Ramos (cell line): ENCODE results near the gene RCOR1.
"Not testable (repeated sequence)": the region's sequence is repeated elsewhere in the genome, so short reads cannot be mapped to it uniquely, and the experiment has no call there.

Source experiments
- in situ Hi-C: fragments of 300-500 bp; cut with MboI; formaldehyde crosslinking; loops from one replicate; pipeline ENCODE4 v1.14.3; 2022; ENCODE audit warnings: low sequenced_read_pairs; ENCODE audit not compliant: unreplicated experiment

RCOR1 gene

GRCh38 chr14:102591944-102592762, at the start of gene RCOR1:
RCOR1 (plus strand) TSS chr14:102592649; CDS start chr14:102592887, 238 bp downstream.
- in situ Hi-C loops = no loop called here

- in situ Hi-C loops = no loop called here
These were observed 48.3 kb upstream of the RCOR1 start for GRCh38 chr14:102544046-102544746.

GRCh38 chr14:102544747-102545460, 47.5 kb upstream of the RCOR1 start:
- in situ Hi-C loops = no loop called here

GRCh38 chr14:102545461-102546265, 46.8 kb upstream of the RCOR1 start:
- in situ Hi-C loops = no loop called here

- in situ Hi-C loops = no loop called here
These were observed 43.7 kb upstream of the RCOR1 start for GRCh38 chr14:102548616-102549240.

DNA sequence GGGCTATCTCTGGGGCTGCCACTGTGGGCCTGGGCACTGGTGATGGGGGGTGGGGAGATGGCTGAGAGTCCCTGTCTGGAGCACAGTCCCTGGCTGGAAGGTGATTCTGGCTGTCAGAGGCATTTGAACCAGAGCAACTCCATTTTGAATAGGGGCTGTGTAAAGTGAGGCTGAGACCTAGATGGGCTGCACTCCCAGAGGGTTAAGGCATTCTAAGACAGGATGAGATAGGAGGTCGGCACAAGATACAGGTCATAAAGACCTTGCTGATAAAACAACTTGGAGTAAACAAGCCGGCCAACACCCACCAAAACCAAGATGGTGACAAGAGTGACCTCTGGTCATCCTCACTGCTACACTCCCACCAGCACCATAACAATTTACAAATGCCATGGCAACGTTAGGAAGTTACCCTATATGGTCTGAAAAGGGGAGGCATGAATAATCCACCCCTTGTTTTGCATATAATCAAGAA, 41.5 kb upstream of the RCOR1 start:
- in situ Hi-C loops = not testable (repeated sequence)

DNA sequence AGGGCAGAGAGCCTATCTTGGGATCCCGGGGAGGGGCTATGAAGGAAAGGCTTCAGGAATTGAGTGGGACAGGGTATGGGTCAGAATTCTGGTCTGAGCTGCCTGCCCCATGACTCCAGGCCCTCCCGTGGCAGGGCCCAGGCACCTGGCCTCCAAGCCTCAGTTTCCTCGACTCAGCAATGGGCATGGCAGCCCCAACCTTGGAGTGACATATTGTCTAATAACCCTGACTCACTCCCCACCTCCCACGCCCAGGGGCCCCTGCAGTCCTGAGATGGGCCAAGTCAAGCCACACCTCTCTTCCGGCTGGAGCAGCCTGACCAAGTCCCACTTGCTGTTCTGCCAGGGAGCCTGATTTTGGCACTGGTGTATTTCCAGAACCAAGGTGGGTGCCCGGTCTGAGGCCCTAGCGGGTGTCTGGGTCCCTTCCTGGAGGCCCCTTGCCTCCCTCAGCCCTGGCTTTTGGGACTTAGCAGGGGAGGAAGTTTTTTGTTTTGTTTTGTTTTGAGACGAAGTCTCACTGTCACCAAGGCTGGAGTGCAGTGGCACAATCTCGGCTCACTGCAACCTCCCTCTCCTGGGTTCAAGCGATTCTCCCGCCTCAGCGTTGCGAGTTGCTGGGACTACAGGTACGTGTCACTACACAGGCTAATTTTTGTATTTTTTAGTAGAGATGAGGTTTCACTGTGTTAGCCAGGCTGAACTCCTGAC, 40.3 kb upstream of the RCOR1 start:
- in situ Hi-C loops = no loop called here

- in situ Hi-C loops = no loop called here
These were observed 37.3 kb upstream of the RCOR1 start for GRCh38 chr14:102554821-102555819.

DNA sequence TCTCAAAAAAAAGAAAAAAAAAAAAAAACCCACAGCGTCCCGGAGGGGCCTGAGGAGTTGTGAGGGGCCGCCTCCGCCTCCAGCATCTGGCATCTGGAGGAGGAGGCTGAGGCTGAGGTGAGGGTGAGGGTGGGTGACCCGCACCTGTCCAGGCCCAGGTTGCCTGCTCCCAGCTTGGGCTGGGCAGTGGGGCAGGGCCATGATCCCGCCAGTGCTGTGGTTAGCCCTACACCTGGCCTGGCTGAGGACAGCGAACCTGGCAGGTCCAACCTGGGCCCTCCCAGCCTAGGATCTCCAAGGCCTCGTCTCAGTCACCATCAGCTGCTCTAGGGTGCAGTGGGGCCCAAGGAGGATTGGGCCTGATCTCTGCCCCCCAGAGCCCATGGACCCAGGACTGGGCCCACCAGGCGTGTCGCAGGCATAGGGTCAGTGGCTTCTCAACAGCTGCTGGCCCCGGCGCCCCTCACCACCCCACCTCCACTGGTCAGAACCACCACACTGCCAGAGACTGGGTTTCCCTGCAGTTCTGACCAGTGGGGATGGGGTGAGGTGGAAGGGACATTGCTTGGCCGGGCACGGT, 36.3 kb upstream of the RCOR1 start:
- in situ Hi-C loops = no loop called here

DNA sequence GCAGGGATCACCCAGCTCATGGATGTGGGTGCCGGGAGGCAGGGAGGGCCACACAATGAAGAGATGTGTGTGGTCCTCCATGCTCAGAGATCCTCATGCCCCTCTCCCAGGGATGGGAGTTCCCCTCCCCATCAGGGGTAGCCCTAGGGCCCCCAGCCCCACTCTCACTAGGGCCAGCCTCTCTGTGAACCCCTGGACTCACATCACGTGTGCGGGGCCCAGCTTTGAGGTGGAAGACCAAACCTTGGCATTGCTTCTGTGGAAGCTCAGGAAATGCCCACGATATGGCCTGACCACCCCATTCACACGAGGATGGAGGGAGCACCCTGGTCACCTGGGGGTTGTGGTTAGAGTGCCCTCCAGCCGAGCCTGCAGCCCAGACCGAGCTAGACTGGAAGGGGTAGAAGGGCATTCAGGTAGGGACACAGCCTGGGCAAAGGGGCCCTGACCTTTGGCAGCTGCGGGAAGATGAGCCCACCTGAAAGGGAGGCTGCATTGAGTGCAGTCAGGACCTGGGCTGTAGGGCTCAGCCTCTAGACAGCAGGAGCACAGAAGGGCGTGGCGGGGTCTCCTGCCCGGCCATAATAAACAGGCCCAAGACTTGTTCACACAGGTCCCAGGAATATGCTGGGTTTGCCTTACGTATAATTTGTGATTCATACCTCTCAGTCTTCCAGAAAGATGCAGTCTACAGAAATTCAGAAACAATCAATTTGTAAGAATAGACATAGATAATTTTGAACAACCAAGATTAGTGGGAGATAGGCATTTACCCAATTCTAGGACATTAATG, 34.8 kb upstream of the RCOR1 start:
- in situ Hi-C loops = no loop called here

DNA sequence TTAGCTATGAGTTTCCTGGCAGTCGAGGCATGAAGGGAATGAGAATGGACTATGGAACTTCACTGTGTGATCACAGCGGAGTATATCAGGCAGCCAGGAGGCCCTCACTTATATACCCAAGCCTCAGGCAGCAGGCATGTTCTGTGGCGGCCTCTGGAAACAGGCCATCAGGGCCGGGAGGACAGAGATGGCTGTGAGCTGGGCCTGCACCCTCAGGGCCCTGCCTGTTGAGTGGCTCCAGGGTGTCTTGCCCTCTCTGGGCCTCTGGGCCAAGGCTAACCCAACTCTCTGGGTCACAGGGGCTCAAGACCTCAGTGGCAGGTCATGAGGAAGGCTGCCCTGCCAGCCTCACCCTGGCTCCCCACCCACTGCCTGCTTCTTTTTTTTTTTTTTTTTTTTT, 33.9 kb upstream of the RCOR1 start:
- in situ Hi-C loops = no loop called here

- in situ Hi-C loops = no loop called here
These were observed 31.8 kb upstream of the RCOR1 start for GRCh38 chr14:102560458-102561261.

GRCh38 chr14:102565331-102565887, 27.0 kb upstream of the RCOR1 start:
- in situ Hi-C loops = no loop called here

DNA sequence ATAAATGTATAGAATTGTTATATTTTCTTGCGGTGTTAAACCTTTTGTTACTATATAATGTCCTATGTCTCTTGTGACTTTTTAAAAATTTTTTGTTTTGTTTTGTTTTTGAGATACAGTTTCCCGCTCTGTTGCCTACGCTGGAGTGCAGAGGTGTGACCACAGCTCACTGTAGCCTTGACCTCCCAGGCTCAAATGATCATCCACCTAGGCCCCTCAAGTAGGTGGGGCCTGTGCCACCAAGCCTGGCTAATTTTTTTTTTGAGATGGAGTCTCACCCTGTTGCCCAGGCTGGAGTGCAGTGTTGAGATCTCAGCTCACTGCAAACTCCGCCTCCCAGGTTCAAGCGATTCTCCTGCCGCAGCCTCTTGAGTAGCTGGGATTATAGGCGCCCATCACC, 26.5 kb upstream of the RCOR1 start:
- in situ Hi-C loops = no loop called here

DNA sequence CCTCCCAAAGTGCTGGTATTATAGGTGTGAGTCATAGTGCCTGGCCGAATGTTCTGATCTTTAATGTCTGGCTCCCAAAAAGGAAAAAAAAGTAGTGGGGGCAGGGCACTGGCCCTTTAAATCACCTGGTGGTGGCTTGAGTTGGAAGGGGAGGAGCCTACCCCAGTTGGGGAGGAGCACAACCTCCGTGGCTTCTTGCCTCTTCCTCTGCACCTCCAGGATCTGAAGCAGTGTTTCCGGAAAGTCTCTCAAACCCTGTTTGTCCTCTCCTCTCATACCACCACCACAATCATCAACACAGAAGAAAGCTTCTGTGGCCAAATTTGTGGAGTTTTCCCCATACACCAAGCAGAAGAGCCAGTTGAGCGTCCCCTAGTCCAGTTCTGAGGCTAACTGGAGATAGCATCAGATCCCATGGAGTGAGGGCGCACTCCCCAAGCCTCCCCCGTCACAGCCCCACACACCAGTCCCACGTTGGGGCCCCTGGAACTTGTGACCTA, 24.3 kb upstream of the RCOR1 start:
- in situ Hi-C loops = no loop called here
